Measurements from ENCODE around the gene MCC.

- TF ChIP-seq CTCF (IDR thresholded peaks at IDR 0.05) (no peak), POLR2A (IDR thresholded peaks at IDR 0.05) (no peak)
These were observed 290.6 kb downstream of the MCC start for GRCh38 chr5:113197456-113198200.
